ENCODE measurements around the gene KLF5. TPM values are rescaled to one million over a fixed set of nuclear protein-coding genes. Genes with fewer than 3 reads are reported as not detected.

Gene KLF5
- total RNA-seq, 1 experiment from 2014 or later, result 2.3 TPM

- ATAC-seq (no peak), DNase-seq (ENCODE audit: low spot score) (no peak)
- Mint-ChIP-seq H3K4me3 (no peak overlapping the region), H3K4me1 (peaks cover 13% of the 10 kb centered on the region), H3K27me3 (ENCODE audit: low read depth) (no peaks in the 10 kb centered on the region), H3K9me3 (no peaks in the 10 kb centered on the region), H3K36me3 (no peaks in the 10 kb centered on the region), H3K27ac (no peak overlapping the region)
- CTCF ChIA-PET, result no interaction called here
- POLR2A ChIA-PET, result no interaction called here
- TF ChIP-seq ZNF232 (CRISPR knock-in tag; IDR thresholded peaks at IDR 0.05) (no peak), ZMAT4 (CRISPR knock-in tag; IDR thresholded peaks at IDR 0.05) (no peak), PRRX2 (CRISPR knock-in tag; IDR thresholded peaks at IDR 0.05) (no peak), FOXJ3 (CRISPR knock-in tag; IDR thresholded peaks at IDR 0.05; ENCODE audit: borderline replicate concordance) (no peak)
Measured at GRCh38 chr13:73106513-73107178, 47.8 kb downstream of the KLF5 start.

GRCh38 chr13:73107481-73107880 is 48.7 kb downstream of the KLF5 start:
- CTCF ChIA-PET, result no interaction called here

More at GRCh38 chr13:73107481-73107880, 48.7 kb downstream of the KLF5 start:
- Mint-ChIP-seq H3K27me3 (ENCODE audit: low read depth) (no peaks in the 10 kb centered on the region), H3K4me3 (no peak overlapping the region), H3K4me1 (peaks cover 13% of the 10 kb centered on the region), H3K27ac (no peak overlapping the region), H3K36me3 (no peaks in the 10 kb centered on the region), H3K9me3 (no peaks in the 10 kb centered on the region)
- no peak for TF ChIP-seq CREM (CRISPR knock-in tag; IDR thresholded peaks at IDR 0.05)
- no peak for TF ChIP-seq NR3C1 (CRISPR knock-in tag; conservative IDR thresholded peaks at IDR 0.05; ENCODE audit: low read depth)
- TF ChIP-seq ARID4B (CRISPR knock-in tag; IDR thresholded peaks at IDR 0.05; ENCODE audit: borderline replicate concordance), result no peak
- TF ChIP-seq ATF2 (CRISPR knock-in tag; IDR thresholded peaks at IDR 0.05; ENCODE audit: borderline replicate concordance, low read depth), result no peak
- no peak for TF ChIP-seq E2F1 (CRISPR knock-in tag; IDR thresholded peaks at IDR 0.05)
- no peak for TF ChIP-seq ZNF263 (CRISPR knock-in tag; IDR thresholded peaks at IDR 0.05; ENCODE audit: low read depth)
- TF ChIP-seq TEAD1 (CRISPR knock-in tag; IDR thresholded peaks at IDR 0.05), result no peak
- no peak for TF ChIP-seq NFYB (CRISPR knock-in tag; conservative IDR thresholded peaks at IDR 0.05; ENCODE audit: low read depth)
- no peak for TF ChIP-seq NFE2L1 (CRISPR knock-in tag; IDR thresholded peaks at IDR 0.05)
- no peak for TF ChIP-seq RELA (CRISPR knock-in tag; IDR thresholded peaks at IDR 0.05; ENCODE audit: borderline replicate concordance)
- no peak for TF ChIP-seq AFF4 (CRISPR knock-in tag; IDR thresholded peaks at IDR 0.05; ENCODE audit: borderline replicate concordance)
- TF ChIP-seq ZNF671 (CRISPR knock-in tag; IDR thresholded peaks at IDR 0.05), result no peak
- TF ChIP-seq FOXK1 (CRISPR knock-in tag; IDR thresholded peaks at IDR 0.05), result no peak
- TF ChIP-seq AR (CRISPR knock-in tag; IDR thresholded peaks at IDR 0.05), result no peak
- TF ChIP-seq ATF1 (CRISPR knock-in tag; IDR thresholded peaks at IDR 0.05), result no peak
- TF ChIP-seq FOXJ3 (CRISPR knock-in tag; IDR thresholded peaks at IDR 0.05; ENCODE audit: borderline replicate concordance), result no peak
- ATAC-seq (no peak), DNase-seq (ENCODE audit: low spot score) (no peak)
- POLR2A ChIA-PET, result no interaction called here

Measured in WTC11 (cell line).